GM10266 (cell line): ENCODE measurements around the gene PDE9A.

Experiments used
- DNase-seq: peaks from one replicate; pipeline ENCODE4 v3.0.0; 2012; ENCODE audit errors: extremely low spot score
- TF ChIP-seq, protein P1 (sequence below): IDR thresholded peaks from 2 replicates; pipeline ENCODE4 v1.5.1; 2012; ENCODE audit warnings: mild to moderate bottlenecking, low read depth; ENCODE audit not compliant: control insufficient read depth, insufficient read depth; ENCODE audit errors: missing control alignments

Gene PDE9A

DNA sequence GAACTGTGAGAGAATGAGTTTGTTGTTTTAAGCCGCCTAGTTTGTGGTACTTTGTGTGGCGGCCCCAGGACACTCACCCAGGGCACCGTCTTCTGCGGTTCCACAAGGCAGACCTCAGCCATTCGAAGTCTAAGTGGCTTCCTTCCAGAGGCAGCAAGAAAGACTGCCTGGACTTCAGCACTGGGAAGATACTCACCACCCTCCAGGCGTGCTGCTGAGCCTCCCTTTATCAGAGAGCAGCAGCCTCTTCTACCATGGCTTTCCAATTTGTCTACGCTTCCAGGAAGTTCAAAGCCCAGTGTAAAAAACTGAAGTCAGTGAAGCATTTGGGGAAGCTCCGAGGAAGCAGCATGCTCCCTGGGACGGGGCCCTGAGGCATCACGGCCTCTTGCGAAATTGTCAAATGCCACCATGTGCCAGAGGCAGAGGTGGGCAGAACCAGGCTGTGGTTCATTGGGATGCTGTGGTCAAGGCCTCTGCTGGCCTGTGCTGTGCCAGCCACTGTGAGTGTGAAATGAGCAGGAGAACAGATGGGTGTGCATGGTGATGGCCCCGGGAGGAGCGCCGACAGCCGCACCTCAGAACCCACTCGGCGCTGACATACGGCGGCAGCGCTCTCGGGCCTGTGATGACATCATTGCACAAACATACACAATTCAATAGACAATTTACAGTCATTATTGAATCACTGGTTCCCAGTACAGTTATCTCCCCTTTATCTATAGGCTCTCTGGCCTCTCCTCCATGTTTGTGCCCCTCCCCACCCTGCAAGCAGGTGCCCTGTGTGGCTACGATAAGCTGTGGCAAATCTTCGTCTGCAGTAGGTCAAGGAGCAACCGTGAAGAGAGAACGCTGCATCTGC lies 110.4 kb downstream of the PDE9A start:
- no peak for DNase-seq

DNA sequence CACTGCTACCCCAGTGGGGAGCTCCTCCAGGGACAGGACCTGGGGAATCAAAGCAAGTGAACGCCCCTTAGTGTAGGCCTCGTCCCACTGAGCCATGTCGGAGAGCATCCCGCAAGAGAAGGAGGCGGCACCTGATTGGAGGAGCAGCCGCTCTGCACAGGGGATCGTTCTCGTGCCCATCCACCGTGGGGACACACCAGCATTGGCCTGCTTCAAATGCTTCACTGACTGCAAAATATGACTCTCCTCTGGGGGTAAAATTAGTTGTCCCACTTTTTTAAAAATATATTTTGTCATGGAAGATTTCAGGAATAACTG lies 111.0 kb downstream of the PDE9A start:
- no peak for DNase-seq
- TF ChIP-seq, protein P1, sequence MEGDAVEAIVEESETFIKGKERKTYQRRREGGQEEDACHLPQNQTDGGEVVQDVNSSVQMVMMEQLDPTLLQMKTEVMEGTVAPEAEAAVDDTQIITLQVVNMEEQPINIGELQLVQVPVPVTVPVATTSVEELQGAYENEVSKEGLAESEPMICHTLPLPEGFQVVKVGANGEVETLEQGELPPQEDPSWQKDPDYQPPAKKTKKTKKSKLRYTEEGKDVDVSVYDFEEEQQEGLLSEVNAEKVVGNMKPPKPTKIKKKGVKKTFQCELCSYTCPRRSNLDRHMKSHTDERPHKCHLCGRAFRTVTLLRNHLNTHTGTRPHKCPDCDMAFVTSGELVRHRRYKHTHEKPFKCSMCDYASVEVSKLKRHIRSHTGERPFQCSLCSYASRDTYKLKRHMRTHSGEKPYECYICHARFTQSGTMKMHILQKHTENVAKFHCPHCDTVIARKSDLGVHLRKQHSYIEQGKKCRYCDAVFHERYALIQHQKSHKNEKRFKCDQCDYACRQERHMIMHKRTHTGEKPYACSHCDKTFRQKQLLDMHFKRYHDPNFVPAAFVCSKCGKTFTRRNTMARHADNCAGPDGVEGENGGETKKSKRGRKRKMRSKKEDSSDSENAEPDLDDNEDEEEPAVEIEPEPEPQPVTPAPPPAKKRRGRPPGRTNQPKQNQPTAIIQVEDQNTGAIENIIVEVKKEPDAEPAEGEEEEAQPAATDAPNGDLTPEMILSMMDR: no peak

More for the DNA sequence above, 110.4 kb downstream of the PDE9A start:
- TF ChIP-seq, protein P1: no peak

DNA sequence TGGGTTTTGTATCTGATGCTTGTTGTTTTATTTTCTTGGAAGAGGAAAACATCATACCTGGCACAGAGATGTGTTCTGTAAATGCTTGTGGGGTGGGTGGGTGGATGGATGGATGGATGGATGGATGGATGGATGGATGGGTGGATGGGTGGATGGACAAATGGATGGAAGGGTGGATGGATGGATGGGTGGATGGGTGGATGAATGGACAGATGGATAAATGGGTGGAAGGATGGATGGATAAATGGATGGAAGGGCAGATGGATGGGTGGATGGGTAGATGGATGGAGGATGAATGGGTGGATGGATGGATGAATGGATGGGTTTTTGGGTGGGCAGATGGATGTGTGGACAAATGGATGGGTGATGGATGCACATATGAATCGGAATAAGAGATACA lies 111.5 kb downstream of the PDE9A start:
- no peak for DNase-seq
- TF ChIP-seq, protein P1: no peak

DNA sequence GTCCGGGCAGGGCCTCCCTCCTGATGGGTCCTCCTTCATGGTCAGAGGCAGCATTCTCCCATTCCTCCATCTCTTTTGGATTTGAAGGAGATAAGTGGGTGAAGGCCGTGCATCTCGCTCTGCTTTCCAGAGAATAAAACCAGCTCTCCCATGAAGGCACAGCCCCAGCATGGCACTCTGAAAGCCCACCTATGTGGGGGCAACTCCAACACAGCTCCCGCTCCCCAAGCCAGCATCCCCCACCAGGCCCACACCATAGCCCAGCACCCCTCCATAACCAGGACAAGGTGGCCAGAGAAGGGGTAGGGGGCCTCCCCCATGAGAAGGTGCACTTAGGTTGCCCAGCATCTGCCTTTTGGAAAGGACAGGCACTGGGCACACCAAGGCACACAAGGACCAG lies 112.2 kb downstream of the PDE9A start:
- TF ChIP-seq, protein P1: no peak
- DNase-seq: no peak

DNA sequence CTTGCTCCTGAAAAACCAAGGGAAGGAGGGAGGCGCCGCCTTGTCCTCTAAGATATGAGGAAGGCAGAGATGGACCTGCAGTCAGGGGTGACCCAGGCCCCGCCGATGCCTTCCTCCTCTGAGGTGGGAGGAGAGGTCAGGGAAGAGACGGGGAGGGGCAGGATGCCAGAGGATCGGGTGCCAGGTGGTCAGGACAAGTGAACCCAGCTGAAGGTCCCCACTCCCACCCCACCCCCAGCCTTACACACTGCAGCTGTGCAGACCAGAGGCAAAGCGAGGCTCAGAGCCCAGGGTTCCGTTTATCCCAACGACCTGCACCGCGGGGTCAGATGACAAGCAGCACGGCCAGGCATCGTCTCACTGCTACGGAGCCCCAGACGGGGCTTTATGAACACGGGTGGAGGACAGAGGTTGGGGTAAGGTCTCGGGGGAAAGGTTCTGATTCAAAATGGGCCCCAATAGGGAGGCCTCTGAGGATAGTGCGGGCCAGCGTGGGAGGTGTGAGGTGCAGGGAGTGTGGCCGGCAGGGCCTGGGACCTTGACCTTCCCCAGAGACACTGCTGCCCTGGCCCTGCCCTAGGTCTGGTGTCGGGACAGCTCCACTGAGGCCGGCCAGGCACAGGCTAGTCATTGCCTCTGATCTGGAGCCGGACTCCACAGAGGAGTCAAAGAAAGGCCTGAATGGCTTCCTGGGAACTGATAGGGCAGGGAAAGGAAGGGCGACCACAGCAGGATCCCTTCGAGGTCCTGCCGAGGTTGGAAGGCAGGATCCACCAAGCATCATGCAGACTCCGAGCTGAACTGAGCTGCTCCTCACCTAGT lies 113.5 kb downstream of the PDE9A start:
- DNase-seq: no peak
- TF ChIP-seq, protein P1: no peak

DNA sequence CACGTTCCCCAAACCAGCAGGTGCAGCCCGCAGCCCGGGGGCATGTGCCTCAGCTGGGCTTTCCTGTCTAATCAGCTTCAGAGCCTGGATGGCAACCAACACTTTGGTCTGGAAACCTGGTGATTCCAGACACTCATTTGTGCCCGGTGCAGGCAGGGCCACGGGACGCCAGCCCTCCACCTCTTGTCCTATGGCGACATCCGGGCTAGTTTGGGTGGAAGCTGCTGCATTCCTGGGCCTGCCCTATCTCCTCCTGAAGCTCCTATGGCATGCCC lies 114.1 kb downstream of the PDE9A start:
- TF ChIP-seq, protein P1: no peak

More for the DNA sequence above, 114.1 kb downstream of the PDE9A start:
- DNase-seq: no peak
